Testis (tissue), 3 donors: ENCODE measurements around the gene ZC3H7A. TPM values are rescaled to one million over a fixed set of nuclear protein-coding genes. Genes with fewer than 3 reads are reported as not detected.

Experiments used
- DNase-seq: peaks from one replicate; pipeline ENCODE4 v3.0.0-alpha.2; 2019
- H3K27ac ChIP-seq, 2 donors: fragments of 200-600 bp; sonication (generic); one replicate each; pipeline ENCODE4 v1.5.1; 2019
- H3K27me3 ChIP-seq: fragments of 200-600 bp; sonication (generic); one replicate; pipeline ENCODE4 v1.5.1; 2019
- H3K36me3 ChIP-seq: fragments of 200-600 bp; sonication (generic); one replicate; pipeline ENCODE4 v1.5.1; 2017; ENCODE audit warnings: low read depth; ENCODE audit errors: missing control alignments
- H3K4me1 ChIP-seq: fragments of 200-600 bp; sonication (generic); one replicate; pipeline ENCODE4 v1.5.1; 2019
- H3K4me3 ChIP-seq, 2 donors: fragments of 200-600 bp; sonication (generic); one replicate each; pipeline ENCODE4 v1.5.1; 2017 to 2019
- H3K9me3 ChIP-seq: fragments of 200-600 bp; sonication (generic); one replicate; pipeline ENCODE4 v1.5.1; 2017
- CTCF ChIP-seq, 3 experiments: fragments of 450-650 bp in 2 of 3; fragments of 200-600 bp in 1 of 3; sonication (generic) in 1 of 3; IDR thresholded peaks; one replicate each; pipeline ENCODE4 v1.5.1; 2016 to 2019; ENCODE audit warnings: antibody characterized with exemption in 3 of 3, mild to moderate bottlenecking in 2 of 3, moderate library complexity in 1 of 3
- POLR2A ChIP-seq: fragments of 450-650 bp; IDR thresholded peaks from one replicate; pipeline ENCODE4 v1.6.1; 2017; ENCODE audit warnings: antibody characterized with exemption, mild to moderate bottlenecking, moderate library complexity
- WGBS, 2 donors: methylation state at CpG; one replicate each; pipeline ENCODE4 v1.1.5; 2018; 5-methylcytosine and 5-hydroxymethylcytosine counted together
- intact Hi-C: fragments of 100-400 bp; cut with DNase I; formaldehyde crosslinking; loops from one replicate; pipeline ENCODE4 v1.15.1; 2023; ENCODE audit warnings: low total_unique reads
- polyA plus RNA-seq: library from polyadenylated mRNA; stranded (reverse); fragments of 350-450 nt; fragmentation: Illumina TruSeq; extraction: RNeasy Lipid Tissue Mini Kit (QIAGEN cat#74804); gene quantifications from one replicate; pipeline ENCODE4 v1.2.3, GENCODE V29; 2014; ENCODE audit warnings: low read depth, low replicate concordance; ENCODE audit not compliant: insufficient read depth
- total RNA-seq, 2 donors: library from RNA; depleted of rRNA; stranded (reverse); fragments of >200 nt; gene quantifications; one replicate each; pipeline ENCODE4 v1.2.3, GENCODE V29; 2016

ZC3H7A gene
- total and polyA plus RNA-seq, 3 donors from 2014 or later: 24.6 to 48.8 (median 41.4) TPM

GRCh38 chr16:11757671-11758545 is 39.1 kb downstream of the ZC3H7A start:
- Histone ChIP-seq H3K4me1 (peaks cover 12% of the 10 kb centered on the region), H3K36me3 (no peaks in the 10 kb centered on the region), H3K27ac (peak overlapping the region in 1 of 2 donors; percentile 34), H3K4me3 (no peak overlapping the region), H3K9me3 (no peaks in the 10 kb centered on the region), H3K27me3 (no peaks in the 10 kb centered on the region)
- 30 to 44% methylated on average over 10 of the region's 10 CpGs for WGBS, 2 donors
- DNase-seq: peak; percentile 67
- intact Hi-C loops: no loop called here
- TF ChIP-seq POLR2A: no peak
- no peak for TF ChIP-seq CTCF (IDR thresholded peaks at IDR 0.05)

- peaks cover 12% of the 10 kb centered on the region for H3K4me1 ChIP-seq
- no peak for TF ChIP-seq POLR2A
- TF ChIP-seq CTCF (IDR thresholded peaks at IDR 0.05): no peak
- H3K36me3 ChIP-seq: no peaks in the 10 kb centered on the region
- WGBS, 2 donors: 76 to 88% methylated on average over 3 of the region's 3 CpGs
- H3K4me3 ChIP-seq: no peak overlapping the region
- no peaks in the 10 kb centered on the region for H3K27me3 ChIP-seq
- no peak overlapping the region for H3K27ac ChIP-seq
- intact Hi-C loops: no loop called here
- DNase-seq: no peak
- H3K9me3 ChIP-seq: no peaks in the 10 kb centered on the region
Observed at GRCh38 chr16:11756248-11756647, 40.8 kb downstream of the ZC3H7A start.

GRCh38 chr16:11755022-11755760 is 41.9 kb downstream of the ZC3H7A start:
- Histone ChIP-seq H3K4me3 (no peak overlapping the region), H3K27ac (no peak overlapping the region), H3K4me1 (peaks cover 12% of the 10 kb centered on the region), H3K36me3 (no peaks in the 10 kb centered on the region), H3K9me3 (no peaks in the 10 kb centered on the region), H3K27me3 (no peaks in the 10 kb centered on the region)
- intact Hi-C loops: no loop called here
- TF ChIP-seq POLR2A (no peak), CTCF (IDR thresholded peaks at IDR 0.05) (no peak)
- WGBS, 2 donors: 91 to 93% methylated on average over 13 of the region's 13 CpGs
- no peak for DNase-seq

- 89 to 94% methylated on average over 3 of the region's 3 CpGs for WGBS, 2 donors
- intact Hi-C loops: no loop called here
- Histone ChIP-seq H3K4me3 (no peak overlapping the region), H3K27me3 (no peaks in the 10 kb centered on the region), H3K36me3 (no peaks in the 10 kb centered on the region), H3K27ac (no peak overlapping the region), H3K4me1 (peaks cover 4% of the 10 kb centered on the region), H3K9me3 (no peaks in the 10 kb centered on the region)
- TF ChIP-seq POLR2A (no peak), CTCF (IDR thresholded peaks at IDR 0.05) (no peak)
- no peak for DNase-seq
Observed at GRCh38 chr16:11752856-11753255, 44.2 kb downstream of the ZC3H7A start.
